ENCODE measurements around the gene IGSF8. TPM values are rescaled to one million over a fixed set of nuclear protein-coding genes. Genes with fewer than 3 reads are reported as not detected.

The IGSF8 gene
- total RNA-seq, 1 donor from 2014 or later: 45.9 TPM

DNA sequence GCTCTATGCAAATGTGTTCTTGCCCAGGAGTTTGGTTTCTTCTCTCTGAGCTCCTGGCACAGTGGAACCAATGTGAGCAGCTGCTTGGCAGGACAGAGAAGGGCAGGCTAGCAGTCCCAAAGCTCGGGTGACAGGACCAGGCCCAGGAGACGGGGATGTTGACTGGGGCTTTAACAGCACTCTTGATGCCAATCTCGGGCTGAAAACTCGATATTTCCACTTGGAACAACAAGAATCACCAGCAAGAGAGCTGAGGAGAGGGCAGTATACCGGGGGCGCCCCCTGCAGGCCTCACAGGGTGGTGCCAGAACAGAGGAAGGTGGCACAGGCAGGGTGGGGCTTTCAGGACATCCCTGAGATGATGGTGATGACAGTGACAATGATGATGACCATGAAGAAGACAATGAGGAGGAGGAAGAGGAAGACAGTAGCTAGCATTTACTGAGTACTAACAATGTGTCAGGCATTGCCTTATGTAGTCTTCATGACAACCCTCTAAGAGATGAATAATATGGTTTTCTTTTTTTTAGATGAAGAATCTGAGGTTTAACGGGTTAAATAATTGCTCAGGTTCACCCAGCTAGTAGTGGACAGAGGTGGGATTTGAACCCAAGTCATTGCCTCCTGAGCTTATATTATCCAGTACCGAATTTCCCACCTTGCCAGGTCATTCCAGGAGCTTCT, 19.8 kb downstream of the IGSF8 start:
- Mint-ChIP-seq H3K36me3 (ENCODE audit: unreplicated experiment) (no peaks in the 10 kb centered on the region), H3K4me1 (ENCODE audit: low read depth, unreplicated experiment) (peaks cover 16% of the 10 kb centered on the region), H3K9me3 (ENCODE audit: unreplicated experiment) (peaks cover 3% of the 10 kb centered on the region), H3K27me3 (ENCODE audit: unreplicated experiment) (peaks cover 9% of the 10 kb centered on the region), H3K4me3 (ENCODE audit: unreplicated experiment) (no peak overlapping the region), H3K27ac (ENCODE audit: unreplicated experiment) (no peak overlapping the region)
- peak; percentile 66 for DNase-seq
- TF ChIP-seq, protein P1, sequence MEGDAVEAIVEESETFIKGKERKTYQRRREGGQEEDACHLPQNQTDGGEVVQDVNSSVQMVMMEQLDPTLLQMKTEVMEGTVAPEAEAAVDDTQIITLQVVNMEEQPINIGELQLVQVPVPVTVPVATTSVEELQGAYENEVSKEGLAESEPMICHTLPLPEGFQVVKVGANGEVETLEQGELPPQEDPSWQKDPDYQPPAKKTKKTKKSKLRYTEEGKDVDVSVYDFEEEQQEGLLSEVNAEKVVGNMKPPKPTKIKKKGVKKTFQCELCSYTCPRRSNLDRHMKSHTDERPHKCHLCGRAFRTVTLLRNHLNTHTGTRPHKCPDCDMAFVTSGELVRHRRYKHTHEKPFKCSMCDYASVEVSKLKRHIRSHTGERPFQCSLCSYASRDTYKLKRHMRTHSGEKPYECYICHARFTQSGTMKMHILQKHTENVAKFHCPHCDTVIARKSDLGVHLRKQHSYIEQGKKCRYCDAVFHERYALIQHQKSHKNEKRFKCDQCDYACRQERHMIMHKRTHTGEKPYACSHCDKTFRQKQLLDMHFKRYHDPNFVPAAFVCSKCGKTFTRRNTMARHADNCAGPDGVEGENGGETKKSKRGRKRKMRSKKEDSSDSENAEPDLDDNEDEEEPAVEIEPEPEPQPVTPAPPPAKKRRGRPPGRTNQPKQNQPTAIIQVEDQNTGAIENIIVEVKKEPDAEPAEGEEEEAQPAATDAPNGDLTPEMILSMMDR (IDR thresholded peaks at IDR 0.05; ENCODE audit: partially characterized antibody, unreplicated experiment): peak; percentile 77

DNA sequence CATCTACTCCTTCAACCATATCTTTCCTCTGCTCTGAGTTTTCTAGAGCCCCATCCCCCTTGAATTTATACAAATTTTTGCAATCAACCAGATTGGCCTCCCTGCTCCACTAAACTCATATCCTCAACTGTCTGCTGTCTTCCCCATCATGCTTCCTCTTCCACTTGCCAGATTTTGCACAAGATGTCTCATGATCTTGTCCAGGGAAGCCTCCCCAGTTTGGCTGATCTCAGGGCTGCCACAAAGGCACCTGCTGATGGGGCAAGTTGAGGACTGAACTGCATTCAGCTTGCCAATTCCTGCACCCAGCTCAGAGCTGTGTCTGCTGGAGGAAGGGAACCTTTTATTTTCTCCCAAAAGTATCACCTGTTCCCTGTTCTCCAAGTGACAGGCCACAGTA, 20.9 kb downstream of the IGSF8 start:
- TF ChIP-seq, protein P1 (IDR thresholded peaks at IDR 0.05; ENCODE audit: partially characterized antibody, unreplicated experiment): no peak
- Mint-ChIP-seq H3K4me1 (ENCODE audit: low read depth, unreplicated experiment) (peaks cover 15% of the 10 kb centered on the region), H3K27ac (ENCODE audit: unreplicated experiment) (no peak overlapping the region), H3K9me3 (ENCODE audit: unreplicated experiment) (peaks cover 3% of the 10 kb centered on the region), H3K36me3 (ENCODE audit: unreplicated experiment) (no peaks in the 10 kb centered on the region), H3K4me3 (ENCODE audit: unreplicated experiment) (no peak overlapping the region), H3K27me3 (ENCODE audit: unreplicated experiment) (peaks cover 7% of the 10 kb centered on the region)
- DNase-seq: no peak

DNA sequence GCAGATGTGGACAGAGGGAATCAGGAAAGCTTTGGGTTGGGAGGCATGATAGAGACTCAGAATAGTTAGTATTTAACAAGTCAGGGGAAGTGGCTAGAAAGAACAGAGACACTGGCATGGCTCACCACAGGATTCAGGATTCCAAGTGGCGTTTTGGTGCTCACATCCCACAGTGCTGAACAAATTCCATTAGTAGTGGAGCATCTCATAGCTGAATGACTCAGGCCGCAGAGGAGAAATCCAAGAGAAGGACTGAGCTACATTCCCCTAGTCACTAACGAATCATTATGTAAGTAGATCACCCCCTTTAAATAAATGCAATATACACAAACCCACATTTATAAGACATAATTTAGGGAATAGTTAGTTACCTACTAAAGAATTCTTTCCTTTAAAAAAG, 22.1 kb downstream of the IGSF8 start:
- peaks cover 8% of the 10 kb centered on the region for H3K4me1 Mint-ChIP-seq (ENCODE audit: low read depth, unreplicated experiment)
- H3K36me3 Mint-ChIP-seq (ENCODE audit: unreplicated experiment): no peaks in the 10 kb centered on the region
- H3K27me3 Mint-ChIP-seq (ENCODE audit: unreplicated experiment): peaks cover 8% of the 10 kb centered on the region
- H3K4me3 Mint-ChIP-seq (ENCODE audit: unreplicated experiment): no peak overlapping the region
- peaks cover 3% of the 10 kb centered on the region for H3K9me3 Mint-ChIP-seq (ENCODE audit: unreplicated experiment)
- H3K27ac Mint-ChIP-seq (ENCODE audit: unreplicated experiment): no peak overlapping the region
- TF ChIP-seq, protein P1 (IDR thresholded peaks at IDR 0.05; ENCODE audit: partially characterized antibody, unreplicated experiment): no peak
- no peak for DNase-seq

DNA sequence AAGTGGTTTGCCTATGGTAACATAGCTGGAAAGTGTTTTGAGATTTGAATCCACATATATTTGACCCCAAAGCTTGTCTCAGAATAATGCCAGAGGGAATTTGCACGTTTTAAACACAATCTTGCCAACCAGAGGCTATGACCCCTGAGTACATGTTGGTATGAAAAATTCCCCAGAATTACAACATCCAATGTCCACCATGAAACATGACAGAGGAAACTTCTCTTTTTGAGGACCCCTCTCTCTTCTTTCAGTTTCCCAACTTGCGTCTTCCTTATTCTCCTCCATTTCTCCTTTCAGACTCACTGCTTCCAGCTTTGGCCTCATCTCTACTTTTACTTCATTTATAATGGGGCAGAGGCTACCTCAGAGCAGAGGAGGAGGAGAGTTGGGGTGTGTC, 22.6 kb downstream of the IGSF8 start:
- Mint-ChIP-seq H3K27me3 (ENCODE audit: unreplicated experiment) (peaks cover 5% of the 10 kb centered on the region), H3K36me3 (ENCODE audit: unreplicated experiment) (no peaks in the 10 kb centered on the region), H3K27ac (ENCODE audit: unreplicated experiment) (no peak overlapping the region), H3K4me3 (ENCODE audit: unreplicated experiment) (no peak overlapping the region), H3K9me3 (ENCODE audit: unreplicated experiment) (no peaks in the 10 kb centered on the region), H3K4me1 (ENCODE audit: low read depth, unreplicated experiment) (peaks cover 4% of the 10 kb centered on the region)
- TF ChIP-seq, protein P1 (IDR thresholded peaks at IDR 0.05; ENCODE audit: partially characterized antibody, unreplicated experiment): no peak
- no peak for DNase-seq

DNA sequence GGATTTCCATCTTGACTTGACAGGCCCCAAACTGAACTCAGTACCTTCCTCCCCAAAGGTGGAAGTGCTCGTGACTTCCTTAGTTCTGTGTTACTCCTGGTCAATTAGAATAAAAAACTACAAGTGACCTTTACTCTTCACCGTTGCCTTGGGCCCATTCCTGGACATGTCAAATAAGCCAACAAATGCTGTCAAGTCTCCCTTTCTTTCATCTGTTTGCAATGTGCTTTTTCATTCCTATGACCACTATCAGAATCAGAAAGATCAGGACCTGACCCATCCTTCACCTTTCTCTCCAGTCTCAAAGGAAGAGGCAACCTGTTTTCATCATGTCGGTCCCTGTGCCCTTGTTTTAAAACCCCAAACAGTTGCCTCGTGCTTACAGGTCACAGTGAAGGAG, 23.6 kb downstream of the IGSF8 start:
- Mint-ChIP-seq H3K36me3 (ENCODE audit: unreplicated experiment) (no peaks in the 10 kb centered on the region), H3K9me3 (ENCODE audit: unreplicated experiment) (no peaks in the 10 kb centered on the region), H3K27me3 (ENCODE audit: unreplicated experiment) (peaks cover 5% of the 10 kb centered on the region), H3K4me3 (ENCODE audit: unreplicated experiment) (no peak overlapping the region), H3K4me1 (ENCODE audit: low read depth, unreplicated experiment) (no peaks in the 10 kb centered on the region), H3K27ac (ENCODE audit: unreplicated experiment) (no peak overlapping the region)
- DNase-seq: no peak
- TF ChIP-seq, protein P1 (IDR thresholded peaks at IDR 0.05; ENCODE audit: partially characterized antibody, unreplicated experiment): no peak
